GM19025 (cell line): ENCODE measurements around the gene RPS6KA6.
A peak's percentile ranks its signal among the peaks of the same experiment; 100 is the strongest.
"Not testable (repeated sequence)": the region's sequence is repeated elsewhere in the genome, so short reads cannot be mapped to it uniquely, and the experiment has no call there.

Experiments
- ATAC-seq: cut with Tn5 transposase; IDR thresholded peaks from one replicate; pipeline ENCODE4 v1.9.1; 2021; ENCODE audit warnings: mild to moderate bottlenecking, low read depth, moderate library complexity; ENCODE audit not compliant: unreplicated experiment

The RPS6KA6 gene

DNA sequence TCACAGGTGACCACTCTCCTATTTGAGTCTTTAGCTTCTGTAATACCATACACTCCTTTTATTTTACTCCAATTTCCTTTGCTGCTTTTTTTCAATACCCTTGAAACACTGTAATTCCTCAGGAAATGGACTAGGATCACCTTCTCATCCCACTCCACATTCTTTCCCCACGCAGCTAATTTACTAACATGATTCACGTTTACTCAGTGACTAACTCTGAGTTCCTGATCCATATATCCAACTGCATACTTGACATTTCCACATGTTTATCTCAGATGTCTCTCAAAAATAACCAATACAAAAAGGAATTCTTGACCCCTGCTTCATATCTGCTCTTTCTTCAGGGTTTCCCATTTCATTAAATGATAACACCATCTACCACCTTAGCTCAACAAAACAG is 19.9 kb downstream of the RPS6KA6 start:
- ATAC-seq: no peak

DNA sequence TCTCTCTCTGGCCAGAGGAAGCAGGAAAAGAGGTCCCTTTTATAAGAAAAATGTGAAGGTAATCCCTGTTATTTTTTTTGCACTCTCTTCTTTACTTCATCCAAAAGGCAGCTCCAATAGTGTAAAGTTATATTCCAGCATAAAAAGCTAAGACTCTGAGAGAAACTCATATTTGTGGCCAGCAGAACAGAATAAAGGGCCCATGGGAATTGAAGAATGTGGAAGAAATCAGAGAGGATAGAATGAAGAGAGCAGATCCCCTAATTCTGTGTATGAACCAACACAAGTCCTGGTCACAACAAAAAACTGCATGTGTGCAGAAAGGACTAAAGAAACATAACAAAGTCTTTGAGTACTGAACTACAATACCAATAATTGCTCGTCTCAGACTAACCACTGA is 22.3 kb downstream of the RPS6KA6 start:
- no peak for ATAC-seq

DNA sequence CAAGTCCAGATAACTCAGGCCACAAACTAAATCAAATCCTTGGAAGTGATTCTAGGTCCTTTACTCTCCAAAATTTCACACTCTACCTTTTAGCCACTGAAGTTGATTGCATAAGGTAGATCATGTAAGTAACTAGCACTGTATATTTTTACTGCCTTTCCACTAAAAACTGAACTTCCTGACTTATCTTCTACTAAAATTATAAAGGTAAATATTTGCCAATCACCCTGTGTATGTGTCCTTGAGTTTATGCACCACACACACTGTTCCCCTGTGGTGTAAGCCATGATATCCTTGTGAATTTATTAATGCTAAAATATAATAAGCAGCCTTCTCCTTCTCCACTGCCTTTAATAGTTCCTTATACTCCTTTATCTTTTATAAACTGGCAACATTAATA is 25.6 kb downstream of the RPS6KA6 start:
- ATAC-seq: no peak

DNA sequence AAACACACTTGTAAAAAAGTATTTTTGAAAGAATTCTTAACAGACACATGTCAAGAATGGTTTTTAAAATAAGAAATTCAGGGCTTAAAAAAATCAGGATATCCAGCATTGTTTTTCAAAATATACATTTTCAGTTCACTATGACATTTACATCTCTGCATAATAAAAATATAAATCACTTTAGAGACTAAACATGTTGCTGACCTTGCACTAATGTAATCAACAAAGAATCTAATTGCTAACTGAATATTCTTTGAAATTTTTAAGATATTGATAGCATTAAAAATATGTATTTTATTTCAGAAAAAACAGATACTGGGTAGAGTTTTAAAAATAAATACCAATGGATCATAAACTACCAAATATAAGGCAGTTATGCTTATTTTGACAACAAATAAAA is 26.4 kb downstream of the RPS6KA6 start:
- no peak for ATAC-seq

DNA sequence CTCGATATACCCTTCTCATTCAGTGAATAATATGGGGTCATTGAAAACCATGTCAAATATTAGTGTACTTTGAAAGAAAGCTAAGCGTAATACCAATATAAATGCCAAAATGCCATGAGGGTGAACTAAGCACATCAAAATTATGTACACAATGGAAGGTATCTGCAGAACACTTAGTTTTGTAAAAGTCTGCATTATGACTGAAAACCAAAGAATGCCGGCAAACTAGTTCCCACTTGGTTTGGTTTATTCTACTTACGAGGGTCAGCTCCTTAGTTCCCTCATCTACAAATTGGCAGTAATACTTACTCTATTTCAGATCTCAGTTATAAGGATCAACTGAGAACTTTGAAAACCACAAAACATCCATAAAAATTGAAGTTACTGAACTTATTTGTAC is 27.3 kb downstream of the RPS6KA6 start:
- ATAC-seq: no peak

DNA sequence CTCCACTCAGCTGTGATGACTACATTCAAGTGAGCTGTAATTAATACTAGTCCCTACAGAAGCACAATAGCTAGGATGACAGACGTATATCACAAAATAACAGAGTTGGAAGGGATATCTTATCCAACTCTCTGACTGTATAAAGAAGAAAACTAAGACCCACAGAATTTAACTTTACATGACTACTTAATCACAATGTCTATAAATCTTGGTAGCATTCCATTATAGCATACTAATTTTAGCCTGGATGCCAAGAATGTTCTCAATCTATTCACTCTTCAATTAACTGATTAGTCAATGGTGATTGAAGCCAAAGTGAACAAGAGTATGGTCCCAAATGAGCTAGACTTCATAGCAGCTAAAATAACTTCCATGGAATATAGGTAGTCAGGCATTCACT is 31.2 kb downstream of the RPS6KA6 start:
- ATAC-seq: no peak

DNA sequence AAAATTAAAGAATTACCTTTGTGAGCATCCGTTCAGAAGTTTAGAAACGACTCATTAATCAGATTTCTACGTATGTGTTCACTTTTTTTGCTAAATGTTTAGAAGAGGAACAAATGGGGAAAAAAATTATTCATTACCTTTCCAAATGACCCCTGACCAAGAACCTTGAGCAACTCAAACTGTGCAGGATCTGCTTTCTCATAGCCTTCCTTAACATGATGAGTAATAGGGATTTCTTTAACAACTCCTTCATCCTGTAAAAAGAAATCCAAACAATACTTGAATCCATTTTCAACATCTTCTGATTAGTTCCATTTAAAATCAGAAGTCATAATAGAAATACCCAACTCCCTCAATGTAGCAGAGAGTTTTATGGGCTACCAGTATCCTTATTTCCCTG is 32.1 kb downstream of the RPS6KA6 start:
- no peak for ATAC-seq

DNA sequence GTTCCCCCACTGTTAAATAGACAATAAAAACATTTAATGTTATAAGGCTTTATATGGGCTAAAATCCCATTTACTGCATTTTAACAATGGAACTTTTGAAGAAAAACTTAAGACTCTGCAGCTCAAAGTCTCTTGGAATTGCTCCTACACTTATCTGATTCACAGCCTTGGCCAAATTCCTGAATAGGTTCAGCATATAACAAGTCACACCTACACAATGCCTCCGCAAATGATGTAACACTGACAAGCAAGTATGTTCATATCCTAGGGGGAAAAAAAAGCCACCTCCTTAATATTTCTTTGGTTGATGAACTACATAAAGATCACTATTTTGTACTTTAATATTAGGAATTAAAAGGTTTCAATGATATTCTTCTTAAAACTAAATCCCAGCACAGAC is 34.5 kb downstream of the RPS6KA6 start:
- ATAC-seq: no peak

DNA sequence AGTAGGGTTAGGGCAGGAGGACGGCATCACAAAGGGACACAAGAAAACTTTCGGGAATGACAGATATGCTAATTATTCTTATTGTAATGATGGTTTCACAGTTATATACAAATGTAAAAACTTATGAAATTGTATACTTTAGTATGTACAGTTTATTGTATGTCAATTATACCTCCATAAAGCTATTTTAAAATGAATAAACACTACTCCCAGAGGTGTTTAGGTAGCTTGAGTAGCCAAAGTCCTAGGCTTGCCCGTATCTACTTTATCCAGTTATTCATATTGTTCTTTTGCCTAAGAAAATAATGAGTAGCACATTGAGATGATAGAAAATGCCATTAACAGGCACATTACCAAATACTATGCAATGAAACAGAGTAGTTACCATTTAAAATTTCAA is 43.0 kb downstream of the RPS6KA6 start:
- no peak for ATAC-seq

DNA sequence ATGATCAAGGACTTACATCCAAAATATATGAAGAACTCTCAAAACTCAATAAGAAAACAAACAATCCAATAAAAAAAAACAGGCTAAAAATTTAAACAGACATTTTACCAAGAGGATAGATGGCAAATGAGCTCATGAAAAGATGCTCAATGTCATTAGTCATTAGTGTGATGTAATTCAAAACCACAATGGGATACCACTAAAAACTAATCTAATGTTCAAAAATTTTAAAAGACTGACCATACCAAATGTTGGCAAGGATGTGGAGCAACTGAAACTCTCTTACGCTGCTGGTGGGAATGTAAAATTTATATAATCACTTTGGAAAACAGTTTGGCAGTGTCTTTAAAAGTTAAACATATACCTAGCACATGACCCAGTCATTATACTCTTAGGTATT is 43.7 kb downstream of the RPS6KA6 start:
- no peak for ATAC-seq

DNA sequence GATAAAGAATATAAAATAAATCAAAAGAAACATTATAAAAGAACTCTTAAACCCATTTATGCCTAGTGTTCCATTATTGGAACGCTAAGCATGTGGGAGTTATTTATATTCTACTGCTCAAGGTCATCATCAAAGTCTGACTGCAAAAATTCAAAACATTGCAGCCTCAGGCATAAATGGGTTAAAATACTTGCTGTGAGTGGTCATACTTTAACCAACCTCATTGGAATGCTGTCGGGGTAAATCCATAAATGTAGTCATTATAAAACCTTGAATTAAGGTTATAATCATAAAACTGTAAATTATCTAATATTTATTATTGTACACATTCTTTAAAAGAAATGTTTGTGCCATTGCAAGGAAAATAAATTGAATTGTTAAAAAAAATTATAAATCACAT is 55.0 kb downstream of the RPS6KA6 start:
- no peak for ATAC-seq

DNA sequence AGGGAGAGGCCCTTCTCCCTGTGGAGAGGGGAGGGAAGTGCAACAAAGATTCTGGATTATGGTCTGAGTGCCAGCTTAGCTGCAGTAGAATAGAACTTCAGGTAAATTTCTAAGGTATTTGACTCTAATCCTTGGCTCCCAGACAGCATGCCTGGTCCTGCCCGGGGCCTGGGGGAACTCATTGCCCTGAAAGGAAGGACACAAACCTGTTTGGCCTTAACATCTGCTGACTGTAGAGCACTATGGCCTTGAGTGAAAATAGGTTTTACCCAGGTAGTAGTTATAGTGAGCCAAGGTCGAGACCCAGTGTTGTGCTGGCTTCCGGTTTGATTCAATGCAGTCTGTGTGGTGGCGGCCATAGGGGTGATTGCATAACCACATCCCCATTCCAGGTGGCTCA is 64.4 kb downstream of the RPS6KA6 start:
- no peak for ATAC-seq

DNA sequence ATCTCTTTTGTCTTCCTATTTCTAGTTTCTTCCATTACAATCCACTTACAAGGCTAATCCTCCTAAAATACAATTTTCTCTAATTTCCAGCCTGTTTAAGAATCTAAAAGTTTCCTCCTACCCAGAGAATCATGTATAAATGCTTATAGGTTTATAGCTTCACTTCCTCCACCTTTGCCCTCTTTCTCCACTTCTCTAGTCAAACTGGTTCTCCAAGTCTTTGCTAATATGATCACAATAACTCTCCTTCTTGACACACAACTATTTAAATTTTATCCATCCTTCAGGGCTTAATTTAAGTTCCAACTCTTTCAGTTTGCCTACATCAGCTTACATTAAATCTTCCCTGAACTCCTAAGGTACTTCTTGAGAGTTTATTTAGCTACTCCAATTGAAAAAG is 69.2 kb downstream of the RPS6KA6 start:
- no peak for ATAC-seq

DNA sequence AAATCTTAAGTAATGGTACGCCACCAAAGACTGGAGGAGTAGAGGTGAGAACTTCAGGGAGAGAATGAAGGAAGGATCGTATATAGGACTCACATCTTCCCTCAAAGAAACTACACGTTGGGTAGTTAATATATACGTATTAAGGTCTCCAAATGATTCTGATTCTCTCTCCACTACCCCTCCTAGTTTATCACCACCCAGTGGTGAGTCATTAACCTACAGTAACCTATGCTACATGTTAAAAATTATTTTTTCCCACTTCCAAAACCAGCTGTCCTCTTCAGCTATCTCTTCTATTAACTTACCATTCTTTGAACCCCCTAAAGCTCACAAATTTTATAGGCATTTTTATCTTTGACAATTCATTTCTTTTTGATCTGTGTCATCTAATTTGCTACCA is 69.7 kb downstream of the RPS6KA6 start:
- ATAC-seq: no peak

DNA sequence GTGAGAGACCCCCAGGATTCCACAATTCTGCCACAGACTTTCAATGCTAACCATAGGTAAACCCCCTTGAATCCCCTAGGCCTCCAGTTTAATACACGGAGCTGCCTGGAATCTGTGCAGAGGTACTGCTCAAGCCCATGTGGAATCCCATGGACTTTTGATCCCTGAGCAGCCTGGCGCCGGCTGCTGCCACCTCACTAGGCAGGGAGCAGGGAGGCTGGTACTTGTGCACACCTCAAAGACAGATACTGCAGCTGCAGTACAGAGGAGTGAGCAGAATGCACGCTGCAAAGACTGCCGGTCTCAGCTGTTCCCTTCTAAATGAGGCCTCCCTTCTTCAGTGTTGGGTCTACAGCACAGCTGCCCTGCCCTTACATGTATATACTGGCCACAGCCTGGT is 79.4 kb downstream of the RPS6KA6 start:
- no peak for ATAC-seq

DNA sequence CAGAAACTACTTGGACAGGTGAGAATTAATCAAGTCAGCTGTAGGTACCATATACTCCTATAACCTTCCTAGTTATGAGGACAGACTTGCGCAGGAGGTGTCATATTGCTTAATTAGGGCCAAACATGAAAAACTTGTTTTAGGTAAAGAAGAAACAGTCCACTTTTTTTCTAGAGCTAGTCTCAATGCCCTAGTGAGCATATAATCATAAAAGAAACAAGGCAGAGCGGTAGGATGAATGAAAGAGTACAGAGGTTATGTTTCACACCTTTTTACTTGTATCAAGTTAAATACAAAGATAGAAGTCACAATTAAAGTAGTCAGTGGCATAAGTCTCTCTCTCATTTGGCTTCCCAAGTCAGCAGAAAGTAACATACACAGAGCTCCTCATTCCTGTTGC is 88.9 kb downstream of the RPS6KA6 start:
- no peak for ATAC-seq

DNA sequence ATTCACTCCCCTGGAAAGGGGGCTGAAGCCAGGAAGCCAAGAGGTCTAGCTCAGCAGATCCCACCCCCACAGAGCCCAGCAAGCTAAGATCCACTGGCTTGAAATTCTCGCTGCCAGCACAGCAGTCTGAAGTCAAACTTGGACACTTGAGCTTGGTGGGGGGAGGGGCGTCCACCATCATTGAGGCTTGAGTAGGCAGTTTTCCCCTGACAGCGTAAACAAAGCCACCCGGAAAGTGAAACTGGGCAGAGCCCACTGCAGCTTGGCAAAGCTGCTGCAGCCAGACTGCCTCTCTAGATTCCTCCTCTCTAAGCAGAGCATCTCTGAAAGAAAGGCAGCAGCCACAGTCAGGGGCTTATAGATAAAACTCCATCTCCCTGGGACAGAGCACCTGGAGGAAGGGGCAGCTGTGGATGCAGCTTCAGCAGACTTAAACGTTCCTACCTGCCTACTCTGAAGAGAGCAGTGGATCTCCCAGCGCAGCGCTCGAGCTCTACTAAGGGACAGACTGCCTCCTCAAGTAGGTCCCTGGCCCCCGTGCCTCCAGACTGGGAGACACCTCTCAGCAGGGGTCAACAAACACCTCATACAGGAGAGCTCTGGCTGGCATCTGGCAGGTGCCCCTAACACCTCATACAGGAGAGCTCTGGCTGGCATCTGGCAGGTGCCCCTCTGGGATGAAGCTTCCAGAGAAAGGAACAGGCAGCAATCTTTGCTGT is 108.4 kb downstream of the RPS6KA6 start:
- not testable (repeated sequence) for ATAC-seq

DNA sequence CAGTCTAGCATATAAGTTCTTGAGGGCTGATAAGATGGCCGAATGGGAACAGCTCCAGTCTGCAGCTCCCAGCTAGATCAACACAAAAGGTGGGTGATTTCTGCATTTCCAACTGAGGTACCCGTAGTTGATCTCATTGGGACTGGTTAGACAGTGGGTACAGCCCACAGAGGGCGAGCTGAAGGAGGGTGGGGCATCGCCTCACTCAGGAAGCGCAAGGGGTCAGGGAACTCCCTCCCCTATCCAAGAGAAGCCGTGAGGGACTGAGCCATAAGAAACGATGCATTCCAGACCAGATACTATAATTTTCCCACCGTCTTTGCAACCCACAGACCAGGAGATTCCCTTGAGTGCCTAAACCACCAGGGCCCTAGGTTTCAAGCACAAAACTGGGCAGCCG is 109.0 kb downstream of the RPS6KA6 start:
- no peak for ATAC-seq

DNA sequence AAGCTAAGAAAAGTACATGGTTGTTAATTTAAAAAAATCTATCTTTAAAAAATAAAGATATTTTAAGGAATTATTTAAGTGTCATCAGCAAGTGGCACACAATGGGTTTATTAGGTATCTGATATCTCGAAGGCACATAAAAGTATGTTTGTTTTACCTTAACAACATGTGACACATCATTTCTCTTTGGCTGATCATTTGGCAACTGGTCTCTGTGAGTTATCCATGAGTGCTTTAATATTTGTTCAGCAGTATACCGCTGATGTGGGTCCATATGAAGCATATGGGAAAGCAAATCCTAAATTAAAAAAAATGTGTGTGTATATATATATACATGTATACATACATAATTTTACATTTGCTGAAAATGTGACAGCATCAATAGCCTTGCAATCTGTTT is 123.2 kb downstream of the RPS6KA6 start:
- ATAC-seq: no peak

DNA sequence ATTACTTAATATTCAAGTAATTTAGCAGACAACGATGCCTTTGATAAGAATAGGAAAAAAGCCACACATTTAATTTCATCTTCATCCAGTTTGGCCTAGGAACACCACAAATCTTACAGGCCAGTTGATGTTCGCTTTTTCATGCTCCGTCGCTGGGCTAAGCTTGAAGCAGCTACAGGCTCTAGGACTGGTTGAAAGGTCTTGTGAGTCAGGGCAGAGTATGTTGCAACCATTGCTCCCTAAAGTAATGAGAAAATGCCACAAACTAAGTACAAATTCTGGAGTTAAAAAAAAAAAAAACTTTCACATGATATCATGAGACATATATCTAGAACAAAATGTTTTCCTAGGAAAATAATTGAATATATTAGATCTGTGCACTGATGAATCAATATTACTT is 123.8 kb downstream of the RPS6KA6 start:
- no peak for ATAC-seq

DNA sequence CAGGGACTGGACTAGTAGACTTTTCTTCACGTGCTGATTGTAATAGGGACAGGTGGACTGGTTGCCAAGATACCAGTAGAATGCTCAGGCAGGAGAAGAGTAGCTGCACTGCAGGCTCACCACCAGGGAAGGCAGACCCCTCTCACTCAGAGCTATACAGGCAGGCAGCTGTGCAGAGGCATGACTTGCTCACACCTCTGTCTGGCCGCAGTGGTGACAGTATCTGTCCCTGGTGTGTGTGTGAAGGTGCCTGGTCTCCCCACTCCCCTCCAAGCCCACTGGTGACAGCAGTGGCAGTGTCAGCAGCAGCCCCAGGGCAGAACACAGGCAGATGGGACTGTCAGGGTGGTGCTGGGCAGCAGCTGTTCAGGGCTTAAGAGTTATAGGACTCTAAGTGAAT is 140.7 kb downstream of the RPS6KA6 start:
- ATAC-seq: no peak

DNA sequence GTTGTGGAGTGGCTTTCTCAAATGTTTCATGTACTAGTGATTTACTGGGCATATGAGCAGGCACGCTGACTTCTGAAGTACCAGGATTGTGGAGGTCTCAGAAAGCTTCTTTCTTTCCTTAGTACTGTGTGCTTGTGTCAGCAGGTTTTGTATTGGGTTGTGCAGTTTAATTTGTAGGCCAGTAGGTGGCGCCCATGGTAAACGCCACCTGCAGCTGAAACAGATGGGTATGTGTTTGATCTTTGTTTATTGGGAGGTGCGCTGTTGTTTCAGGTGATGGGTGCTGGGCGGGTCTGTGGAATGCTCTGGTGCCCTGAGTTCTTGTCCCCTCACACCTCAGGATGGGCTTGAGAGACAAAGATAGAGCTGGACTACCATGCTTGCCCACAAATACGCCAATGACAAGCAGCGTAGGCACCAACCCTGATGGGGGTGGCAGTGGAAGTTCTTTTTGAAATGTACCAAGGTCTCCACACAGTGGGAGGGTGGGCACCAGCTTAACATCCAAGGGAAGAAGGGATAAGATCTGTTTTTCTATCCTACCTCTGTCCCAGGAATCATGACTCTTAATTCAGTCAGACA is 141.5 kb downstream of the RPS6KA6 start:
- ATAC-seq: peak; percentile 83

DNA sequence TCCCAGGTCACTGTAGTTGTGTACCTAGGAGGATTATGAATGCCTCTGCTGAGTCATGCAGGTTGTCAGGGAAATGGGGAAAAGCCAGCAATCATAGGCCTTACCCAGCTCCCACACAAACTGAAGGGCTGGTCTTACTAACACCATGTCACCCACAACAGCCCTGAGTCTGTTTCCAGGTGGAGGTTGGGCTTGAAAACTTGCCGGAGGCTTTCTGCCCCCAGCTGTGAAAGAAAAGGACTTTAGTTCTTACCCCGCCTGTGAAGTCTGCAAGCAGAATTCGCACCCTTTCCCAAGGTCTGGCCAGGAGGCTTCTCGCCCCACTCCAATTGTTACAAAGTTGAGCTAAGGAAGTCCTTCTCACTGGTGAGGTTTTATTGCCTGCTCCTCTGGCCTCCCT is 143.9 kb downstream of the RPS6KA6 start:
- no peak for ATAC-seq
